ENCODE results near the gene CLTA.

Gene CLTA, protein sequence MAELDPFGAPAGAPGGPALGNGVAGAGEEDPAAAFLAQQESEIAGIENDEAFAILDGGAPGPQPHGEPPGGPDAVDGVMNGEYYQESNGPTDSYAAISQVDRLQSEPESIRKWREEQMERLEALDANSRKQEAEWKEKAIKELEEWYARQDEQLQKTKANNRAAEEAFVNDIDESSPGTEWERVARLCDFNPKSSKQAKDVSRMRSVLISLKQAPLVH

GRCh38 chr9:36190388-36191289 lies at the start of gene CLTA:
Gene CLTA (plus strand): TSS chr9:36190921. CDS start chr9:36191057, 136 bp downstream.
- peak; percentile 94 to 95 for DNase-seq

- no peak for DNase-seq
These were observed 49.4 kb upstream of the CLTA start for GRCh38 chr9:36141288-36141687.

GRCh38 chr9:36141761-36142160 lies 49.0 kb upstream of the CLTA start:
- DNase-seq, result no peak

DNA sequence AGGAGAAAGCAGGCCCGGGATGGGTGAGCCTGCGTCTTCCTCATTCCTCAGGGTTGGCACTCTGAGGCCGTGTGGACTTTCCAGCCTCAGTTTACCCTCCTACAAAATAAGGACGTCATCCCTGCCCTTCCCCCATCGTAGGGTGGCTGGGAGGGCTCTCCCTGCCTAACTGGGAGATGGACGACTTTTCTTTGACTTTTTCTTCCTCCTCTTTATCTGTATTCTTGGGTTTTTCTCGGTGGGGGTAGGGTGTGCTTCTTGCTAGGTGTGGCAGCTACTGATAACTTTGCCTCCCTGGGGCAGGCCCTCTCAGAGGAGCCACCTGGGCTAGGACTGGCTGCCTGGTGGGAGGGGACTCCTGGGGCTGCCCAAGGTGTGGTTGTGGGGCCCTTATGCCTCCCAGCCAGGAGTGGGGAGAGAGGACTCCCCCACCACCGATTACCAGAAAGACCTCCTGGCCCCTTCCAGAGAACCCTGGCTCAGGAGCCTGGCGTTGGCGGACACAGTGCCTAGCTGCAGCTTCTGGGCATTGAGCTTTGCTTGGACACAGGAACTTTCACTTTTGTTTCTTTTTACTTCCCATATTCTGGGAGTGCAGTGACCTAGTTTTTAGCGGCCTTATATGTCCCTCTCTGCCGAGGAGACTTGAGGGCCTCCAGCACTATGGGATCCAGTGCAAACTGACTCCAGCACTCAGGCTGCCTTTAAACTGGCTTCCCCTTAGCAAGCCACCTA lies 48.0 kb upstream of the CLTA start:
- no peak for DNase-seq

DNA sequence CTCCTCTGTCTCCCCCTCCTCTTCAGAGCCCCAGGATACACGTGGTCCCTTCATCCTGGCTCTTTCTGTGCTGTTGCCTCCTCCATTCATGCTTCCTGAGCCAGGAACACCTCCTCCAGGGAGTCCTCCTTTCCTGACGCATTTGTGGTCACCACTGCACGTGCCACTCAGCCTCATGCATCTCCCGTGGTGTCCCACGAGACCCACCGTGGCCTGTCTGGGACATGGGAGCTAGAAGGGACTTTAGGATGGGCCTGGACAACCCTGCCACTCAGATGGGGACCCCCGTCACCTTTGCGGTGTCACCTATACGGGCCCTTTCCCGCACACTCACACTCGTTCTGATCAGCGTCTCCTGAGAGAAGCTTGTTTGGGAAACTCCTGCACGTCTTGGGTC lies 47.5 kb upstream of the CLTA start:
- DNase-seq, result no peak

- DNase-seq, result no peak
These were observed 46.1 kb upstream of the CLTA start for GRCh38 chr9:36144309-36145232.

- no peak for DNase-seq
These were observed 44.8 kb upstream of the CLTA start for GRCh38 chr9:36145970-36146369.

- no peak for DNase-seq
These were observed 44.1 kb upstream of the CLTA start for GRCh38 chr9:36146651-36147050.

DNA sequence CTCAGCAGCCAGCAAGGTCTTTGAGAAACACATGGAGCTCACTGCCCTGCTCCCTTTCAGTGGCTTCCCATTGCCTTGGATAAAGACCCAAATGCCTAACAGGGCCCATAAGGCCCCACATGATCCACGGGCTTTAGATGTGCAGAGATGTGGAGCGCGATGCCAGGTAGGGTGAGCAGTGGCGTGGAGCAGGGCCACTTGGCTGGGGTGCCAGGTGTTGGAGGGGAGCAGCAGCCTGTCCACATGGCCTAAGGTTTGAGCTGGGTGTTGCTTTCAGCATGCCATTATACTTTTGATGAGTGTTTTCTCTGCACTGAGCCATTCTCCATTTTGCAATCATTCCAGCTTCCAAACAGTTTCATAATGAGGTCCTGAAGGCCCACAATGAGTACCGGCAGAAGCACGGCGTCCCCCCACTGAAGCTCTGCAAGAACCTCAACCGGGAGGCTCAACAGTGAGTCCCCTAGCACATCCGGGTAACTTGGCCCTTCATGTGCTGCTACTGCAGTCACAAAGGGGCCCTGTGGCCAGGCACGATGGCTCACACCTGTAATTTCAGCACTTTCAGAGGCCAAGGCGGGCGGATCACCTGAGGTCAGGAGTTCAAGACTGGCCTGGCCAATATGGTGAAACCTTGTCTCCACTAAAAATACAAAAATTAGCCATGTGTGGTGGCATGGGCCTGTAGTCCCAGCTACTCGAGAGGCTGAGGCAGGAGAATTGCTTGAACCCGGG lies 43.1 kb upstream of the CLTA start:
- DNase-seq, result no peak

GRCh38 chr9:36148311-36149051 lies 42.2 kb upstream of the CLTA start:
- peak; percentile 81 to 85 for DNase-seq

DNA sequence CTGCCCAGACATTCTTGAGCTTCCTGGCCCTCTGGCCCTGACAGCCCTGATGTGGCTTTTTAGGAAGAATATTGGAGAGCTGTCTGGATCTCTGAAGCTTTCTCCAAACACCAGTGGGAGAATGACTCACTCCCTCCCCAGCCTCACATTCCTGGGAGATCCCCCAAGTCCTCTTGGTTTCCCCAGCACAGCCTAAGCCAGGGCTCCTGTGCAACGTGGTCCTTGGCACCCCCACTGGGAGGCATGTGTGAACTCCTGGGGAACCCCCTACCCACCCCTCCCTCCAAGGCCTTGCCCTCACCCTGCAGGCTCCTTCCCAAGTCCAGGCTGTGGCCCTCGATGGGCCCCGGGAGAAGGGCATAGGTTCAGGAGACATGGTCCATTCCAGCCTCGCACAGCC lies 41.5 kb upstream of the CLTA start:
- DNase-seq, result no peak

DNA sequence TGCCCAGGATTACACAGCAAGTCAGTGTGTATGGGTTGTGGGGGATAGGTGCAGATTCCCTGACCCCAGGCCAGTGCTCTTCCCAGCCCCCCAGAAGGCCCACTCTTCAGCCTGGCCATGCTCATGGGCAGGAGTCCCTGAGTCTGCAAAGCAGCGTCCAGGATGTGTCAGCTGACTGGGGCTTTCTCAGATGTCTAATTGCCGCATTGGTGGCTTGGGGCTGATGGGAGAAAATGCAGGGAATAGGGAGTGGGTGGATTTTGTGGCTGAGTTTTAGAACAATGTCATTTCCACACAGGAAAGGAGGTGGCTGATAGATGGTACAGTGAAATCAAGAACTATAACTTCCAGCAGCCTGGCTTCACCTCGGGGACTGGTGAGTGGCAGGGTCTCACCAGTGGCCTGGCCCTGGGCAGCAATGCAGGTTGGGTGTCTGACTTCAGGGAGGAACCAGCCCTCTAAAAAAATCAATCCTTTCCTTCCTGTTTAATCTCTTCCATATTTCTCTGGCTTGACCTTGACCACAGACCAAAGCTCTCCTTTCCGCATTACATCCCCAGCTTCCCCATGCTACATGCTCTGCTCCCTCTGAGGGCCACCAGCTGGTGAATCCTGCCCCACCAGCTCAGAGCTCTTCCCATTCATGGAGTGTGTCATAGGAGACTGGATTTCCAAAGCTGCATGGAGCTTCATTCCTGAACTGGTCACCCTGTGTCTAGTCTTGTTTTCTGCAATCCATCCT lies 40.0 kb upstream of the CLTA start:
- DNase-seq, result no peak

GRCh38 chr9:36151316-36152210 lies 39.2 kb upstream of the CLTA start:
- peak; percentile 90 to 91 for DNase-seq

DNA sequence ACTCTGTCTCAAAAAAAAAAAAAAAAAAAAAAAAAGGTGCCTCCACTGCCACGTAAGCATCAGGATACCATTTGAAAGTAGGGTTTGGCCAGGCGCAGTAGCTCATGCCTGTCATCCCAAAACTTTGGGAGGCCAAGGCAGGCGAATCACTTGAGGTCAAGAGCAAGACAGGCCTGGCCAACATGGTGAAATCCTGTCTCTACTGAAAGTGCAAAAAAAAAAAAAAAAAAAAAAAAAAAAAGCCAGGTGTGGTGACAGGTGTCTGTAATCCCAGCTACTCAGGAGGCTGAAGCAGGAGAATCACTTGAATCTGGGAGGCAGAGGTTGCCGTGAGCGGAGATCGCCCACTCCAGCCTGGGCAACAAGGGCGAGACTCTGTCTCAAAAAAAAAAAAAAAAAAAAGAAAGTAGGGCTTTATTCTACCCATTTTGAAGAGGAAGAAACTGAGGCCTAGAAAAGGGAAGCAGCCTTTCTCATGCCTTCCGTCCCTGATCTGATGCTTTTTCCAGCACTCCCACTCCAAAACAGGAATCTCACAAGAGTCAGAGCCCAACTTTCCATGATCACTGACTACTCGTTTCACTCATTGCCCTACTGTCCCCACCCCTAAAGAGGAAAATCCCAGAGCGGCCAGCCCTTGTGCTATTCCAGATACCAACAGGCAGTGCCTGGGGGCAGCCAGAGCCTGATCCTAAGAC lies 37.8 kb upstream of the CLTA start:
- no peak for DNase-seq

DNA sequence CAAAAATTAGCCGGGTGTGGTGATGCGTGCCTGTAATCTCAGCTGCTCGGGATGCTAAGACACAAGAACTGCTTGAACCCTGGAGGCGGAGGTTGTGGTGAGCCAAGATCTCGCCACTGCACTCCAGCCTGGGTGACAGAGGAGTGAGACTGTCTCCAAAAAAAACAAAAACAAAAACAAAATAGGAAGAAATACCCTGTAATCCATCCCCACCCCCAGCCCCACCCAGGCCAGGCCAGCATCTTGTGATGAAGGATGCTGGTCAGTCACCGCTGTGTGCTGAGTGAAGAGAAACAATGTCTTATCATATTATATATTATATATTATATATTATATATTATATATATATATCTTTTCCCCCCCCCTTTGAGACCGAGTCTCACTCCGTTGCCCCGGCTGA lies 37.0 kb upstream of the CLTA start:
- DNase-seq, result no peak

- DNase-seq, result no peak
These were observed 36.3 kb upstream of the CLTA start for GRCh38 chr9:36154331-36154952.

DNA sequence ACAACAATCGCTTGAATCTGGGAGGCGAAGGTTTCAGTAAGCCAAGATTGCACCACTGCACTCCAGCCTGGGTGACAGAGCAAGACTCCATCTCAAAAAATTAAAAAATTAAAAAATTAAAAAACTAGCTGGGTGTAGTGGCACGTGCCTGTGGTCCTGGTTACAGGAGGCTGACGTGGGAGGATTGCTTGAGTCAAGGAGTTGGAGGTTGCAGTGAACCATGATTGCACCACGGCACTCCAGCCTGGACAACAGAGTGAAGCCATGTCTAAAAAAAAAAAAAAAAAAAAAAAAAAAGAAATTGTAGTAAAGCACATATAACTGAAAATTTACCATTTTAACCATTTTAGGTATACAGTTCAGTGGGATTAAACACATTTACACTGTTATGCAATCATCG lies 34.6 kb upstream of the CLTA start:
- DNase-seq, result no peak

GRCh38 chr9:36158122-36158521 lies 32.6 kb upstream of the CLTA start:
- DNase-seq, result no peak

Measured in activated T-cell treated with anti-CD3 and anti-CD28 coated beads, Interleukin-2, amount 50 U/mL, for 48 hours (primary cell).